GM21619 (cell line): ENCODE measurements around the gene PGK2.

ENCODE experiments used
- ATAC-seq: cut with Tn5 transposase; IDR thresholded peaks from one replicate; pipeline ENCODE4 v1.9.1; 2021; ENCODE audit not compliant: unreplicated experiment

PGK2 gene

GRCh38 chr6:49739423-49739822 lies 47.7 kb downstream of the PGK2 start:
- ATAC-seq: no peak

- ATAC-seq: no peak
Measured at GRCh38 chr6:49736017-49736508, 51.0 kb downstream of the PGK2 start.
